HepG2 (cell line): Measurements from ENCODE around the gene YIPF2. TPM values are rescaled to one million over a fixed set of nuclear protein-coding genes. Genes with fewer than 3 reads are reported as not detected.

ENCODE experiments used
- ATAC-seq: fragments of 200-7000 bp; cut with Tn5 transposase; 3 replicates; pipeline ENCODE4 v1.9.1; 2020; ENCODE audit warnings: mild to moderate bottlenecking, moderate library complexity
- BruUV-seq: library from RNA; stranded (reverse); fragments of 400-500 nt; replicated peaks from 2 replicates; lab custom pipeline; 2021; lab: Mats Ljungman, UMichigan
- CTCF ChIA-PET: fragments of 300-600 bp; formaldehyde crosslinking; extraction: SDS; loops from one replicate; lab custom pipeline; 2021; ENCODE audit warnings: low total read pairs, inconsistent platforms, low intra/inter-chr PET ratio; lab: Yijun Ruan, JAX
- POLR2A ChIA-PET: fragments of 350-600 bp; sonication (Branson Sonifier 250); formaldehyde crosslinking; loops from one replicate; lab custom pipeline; 2020; ENCODE audit warnings: antibody characterized with exemption, inconsistent platforms; lab: Yijun Ruan, JAX
- DNase-seq: peaks from one replicate; pipeline ENCODE4 v3.0.0-alpha.2; 2015; ENCODE audit warnings: low spot score
- FAIRE-seq: peaks from 3 replicates; lab custom pipeline; 2011; peaks lifted over from hg19 to GRCh38; lab: Jason Lieb, UNC
- H2AFZ ChIP-seq: one replicate; pipeline ENCODE4 v1.6.1; 2011; ENCODE audit warnings: low read length, inconsistent platforms
- H3K27ac ChIP-seq: fragments of 300-600 bp; 3 replicates; pipeline ENCODE4 v1.8.0; 2011; ENCODE audit warnings: mixed run types, mild to moderate bottlenecking, mixed read lengths, low read length, inconsistent platforms; ENCODE audit not compliant: insufficient read depth; ENCODE audit errors: extremely low read length
- H3K27me3 ChIP-seq, 2 experiments: fragments of 200-600 bp in 1 of 2; 2 replicates in 1 of 2; 3 replicates in 1 of 2; pipeline versions ENCODE4 v1.6.0 to v1.8.0; 2011; ENCODE audit warnings: low read length in 2 of 2, mild to moderate bottlenecking in 2 of 2, moderate library complexity in 2 of 2, inconsistent platforms in 1 of 2; ENCODE audit not compliant: insufficient read depth in 2 of 2, control insufficient read depth in 1 of 2
- H3K36me3 ChIP-seq, 2 experiments: fragments of 200-600 bp in 1 of 2; replicated peaks in 1 of 2; 2 replicates in 1 of 2; 3 replicates in 1 of 2; pipeline versions ENCODE4 v1.5.1 to v1.8.0; 2011; ENCODE audit warnings: low read length in 2 of 2, inconsistent platforms in 1 of 2; ENCODE audit not compliant: insufficient read depth in 2 of 2, control insufficient read depth in 1 of 2
- H3K4me1 ChIP-seq: 2 replicates; pipeline ENCODE4 v1.5.1; 2012; ENCODE audit warnings: low read length, inconsistent platforms; ENCODE audit not compliant: insufficient read depth
- H3K4me2 ChIP-seq: 2 replicates; pipeline ENCODE4 v1.6.0; 2011; ENCODE audit warnings: low read depth, low read length, inconsistent platforms
- H3K4me3 ChIP-seq, 3 experiments: fragments of 200-600 bp in 1 of 3; sonication (generic), shearing (Covaris generic) in 1 of 3; replicated peaks in 1 of 3; 2 replicates each; pipeline ENCODE4 v1.5.1; 2011 to 2016; ENCODE audit warnings: low read length in 3 of 3, inconsistent platforms in 2 of 3, low read depth in 2 of 3, mild to moderate bottlenecking in 2 of 3, control low read depth in 1 of 3, mixed read lengths in 1 of 3; ENCODE audit not compliant: insufficient read depth in 1 of 3
- H3K79me2 ChIP-seq: one replicate; pipeline ENCODE4 v1.6.1; 2011; ENCODE audit warnings: low read length, inconsistent platforms; ENCODE audit not compliant: insufficient read depth
- H3K9ac ChIP-seq: 2 replicates; pipeline ENCODE4 v1.6.0; 2011; ENCODE audit warnings: mild to moderate bottlenecking, low read depth, low read length, inconsistent platforms; ENCODE audit not compliant: insufficient read depth
- H3K9me3 ChIP-seq: 2 replicates; pipeline ENCODE4 v1.5.1; 2012; ENCODE audit warnings: mild to moderate bottlenecking, low read length
- H4K20me1 ChIP-seq: 2 replicates; pipeline ENCODE4 v1.6.0; 2011; ENCODE audit warnings: inconsistent platforms, mild to moderate bottlenecking, low read length, moderate library complexity; ENCODE audit not compliant: insufficient read depth
- DZIP1 ChIP-seq: sonication (generic); formaldehyde crosslinking; IDR thresholded peaks from 2 replicates; pipeline ENCODE4 v1.5.0; 2020; ENCODE audit warnings: mild to moderate bottlenecking, missing genetic modification reagents
- FOXJ3 ChIP-seq: sonication (generic); formaldehyde crosslinking; IDR thresholded peaks from 2 replicates; pipeline ENCODE4 v1.4.0; 2020; ENCODE audit warnings: missing genetic modification reagents, mild to moderate bottlenecking, borderline replicate concordance
- HNRNPH1 ChIP-seq: fragments of 200-400 bp; formaldehyde crosslinking; optimal IDR thresholded peaks from 2 replicates; pipeline ENCODE3; 2017; ENCODE audit warnings: mild to moderate bottlenecking, low read depth, low read length
- MATR3 ChIP-seq: sonication (generic); formaldehyde crosslinking; IDR thresholded peaks from 2 replicates; pipeline ENCODE4 v1.4.0; 2020; ENCODE audit warnings: missing genetic modification reagents
- PRPF4 ChIP-seq: fragments of 200-400 bp; formaldehyde crosslinking; IDR thresholded peaks from 2 replicates; pipeline ENCODE4 v1.6.1; 2016; ENCODE audit warnings: low read length, low read depth; ENCODE audit not compliant: poor library complexity, severe bottlenecking
- REPIN1 ChIP-seq: sonication (generic); formaldehyde crosslinking; IDR thresholded peaks from 2 replicates; pipeline ENCODE4 v1.8.0; 2022; ENCODE audit warnings: missing genetic modification reagents, low read depth, mild to moderate bottlenecking, borderline replicate concordance
- RFXAP ChIP-seq: sonication (generic); formaldehyde crosslinking; IDR thresholded peaks from 2 replicates; pipeline ENCODE4 v1.4.0; 2020; ENCODE audit warnings: missing genetic modification reagents, borderline replicate concordance
- SP140L ChIP-seq: sonication (generic); formaldehyde crosslinking; IDR thresholded peaks from 2 replicates; pipeline ENCODE4 v1.4.0; 2020; ENCODE audit warnings: missing genetic modification reagents, borderline replicate concordance
- TBX3 ChIP-seq: fragments of 450-650 bp; IDR thresholded peaks from 2 replicates; pipeline ENCODE4 v1.6.1; 2017; ENCODE audit warnings: antibody characterized with exemption, mild to moderate bottlenecking, inconsistent platforms, borderline replicate concordance
- TIGD3 ChIP-seq: sonication (generic); formaldehyde crosslinking; IDR thresholded peaks from 2 replicates; pipeline ENCODE4 v1.5.1; 2020; ENCODE audit warnings: mild to moderate bottlenecking, missing genetic modification reagents, borderline replicate concordance
- ZMAT5 ChIP-seq: sonication (generic); formaldehyde crosslinking; IDR thresholded peaks from 2 replicates; pipeline ENCODE4 v1.5.0; 2020; ENCODE audit warnings: mild to moderate bottlenecking, low read depth, missing genetic modification reagents, borderline replicate concordance
- ZNF234 ChIP-seq: sonication (generic); formaldehyde crosslinking; conservative IDR thresholded peaks from 2 replicates; pipeline ENCODE4 v1.5.1; 2020; ENCODE audit warnings: mild to moderate bottlenecking, missing genetic modification reagents
- ZNF235 ChIP-seq: sonication (generic); formaldehyde crosslinking; IDR thresholded peaks from 2 replicates; pipeline ENCODE4 v1.8.1; 2023; ENCODE audit warnings: mild to moderate bottlenecking, missing genetic modification reagents, borderline replicate concordance
- ZNF317 ChIP-seq: sonication (generic); formaldehyde crosslinking; IDR thresholded peaks from 2 replicates; pipeline ENCODE4 v1.5.0; 2020; ENCODE audit warnings: mild to moderate bottlenecking, missing genetic modification reagents
- ZNF550 ChIP-seq: sonication (generic); formaldehyde crosslinking; IDR thresholded peaks from 2 replicates; pipeline ENCODE4 v1.4.0; 2020; ENCODE audit warnings: mild to moderate bottlenecking, missing genetic modification reagents, borderline replicate concordance
- ZNF784 ChIP-seq: sonication (generic); formaldehyde crosslinking; IDR thresholded peaks from 2 replicates; pipeline ENCODE4 v1.5.1; 2020; ENCODE audit warnings: missing genetic modification reagents, mild to moderate bottlenecking, borderline replicate concordance
- WGBS: methylation state at CpG from one replicate; pipeline ENCODE4 v1.1.6; 2017; ENCODE audit warnings: low lambda C conversion rate; 5-methylcytosine and 5-hydroxymethylcytosine counted together
- in situ Hi-C: cut with HindIII; loops from 2 replicates; pipeline ENCODE4 v1.10.0; 2017; ENCODE audit warnings: low pct_unique_long_range_greater_than_20kb; ENCODE audit not compliant: extremely low pct_ligation_motif_present
- intact Hi-C: fragments of 100-400 bp; cut with micrococcal nuclease; formaldehyde crosslinking; loops from one replicate; pipeline ENCODE4 v1.10.0; 2022; ENCODE audit not compliant: unreplicated experiment
- polyA plus RNA-seq, 8 experiments: library from polyadenylated mRNA; depleted of rRNA in 3 of 8; stranded (reverse) in 7 of 8; unstranded in 1 of 8; fragments of >200 nt; fragmentation: Illumina TruSeq in 4 of 8; extraction: Trizol in 4 of 8; gene quantifications; 2 replicates each; pipeline versions ENCODE4 v1.2.1 to v1.2.3, GENCODE V29; 2011 to 2016; ENCODE audit warnings: low read depth in 4 of 8, missing spikeins in 1 of 8, mixed read lengths in 1 of 8; ENCODE audit not compliant: insufficient read depth in 1 of 8
- total RNA-seq, 5 experiments: library from RNA; depleted of rRNA; stranded (reverse); fragments of >200 nt; fragmentation: Illumina TruSeq; extraction: Trizol; gene quantifications; 2 replicates each; pipeline ENCODE4 v1.2.3, GENCODE V29; 2016; ENCODE audit warnings: low read depth in 1 of 5

The YIPF2 gene
- total and polyA plus RNA-seq, 2 of the 13 experiments (the other 11 are each of a cell fraction or from before 2014, with no cell fraction given): 37.3 to 53.2 TPM

GRCh38 chr19:10908380-10908960 is 20.0 kb downstream of the YIPF2 start (continued):
- TF ChIP-seq DZIP1 (CRISPR knock-in tag): no peak
- TF ChIP-seq ZNF234 (CRISPR knock-in tag): no peak
- TF ChIP-seq HNRNPH1: no peak

GRCh38 chr19:10907925-10908324 is 20.5 kb downstream of the YIPF2 start:
- Histone ChIP-seq H4K20me1 (0 out of 2 replicates have a peak, but pooled peaks cover 3% of the 10 kb centered on the region), H3K27ac (no peak overlapping the region), H3K9ac (no peak overlapping the region), H3K4me2 (no peak overlapping the region), H3K4me1 (no peaks in the 10 kb centered on the region), H3K27me3 (no peaks in the 10 kb centered on the region), H2AFZ (no peak overlapping the region), H3K36me3 (peaks cover 23 to 58% of the 10 kb centered on the region in 2 experiments; a peak in 4 of 5 replicates), H3K9me3 (no peaks in the 10 kb centered on the region), H3K4me3 (no peak overlapping the region), H3K79me2 (peaks cover 3% of the 10 kb centered on the region)
- ATAC-seq: no peak
- ChIA-PET CTCF (no interaction called here), POLR2A (no interaction called here)
- 97% methylated on average over 14 of the region's 14 CpGs for WGBS
- TF ChIP-seq PRPF4 (no peak), ZNF550 (no peak), MATR3 (no peak), ZNF317 (no peak), FOXJ3 (CRISPR knock-in tag) (no peak), TIGD3 (CRISPR knock-in tag) (no peak), ZNF784 (CRISPR knock-in tag) (no peak), REPIN1 (CRISPR knock-in tag) (no peak), ZMAT5 (CRISPR knock-in tag) (no peak), ZNF235 (no peak), SP140L (no peak), RFXAP (CRISPR knock-in tag) (no peak), TBX3 (no peak)
- no peak for FAIRE-seq
- intact Hi-C loops (no loop called here), in situ Hi-C loops (no loop called here)
- DNase-seq: no peak
- BruUV-seq: no TSS peak
